Sigmoid colon (tissue), 7 donors: ENCODE results near the gene GJA3. TPM values are rescaled to one million over a fixed set of nuclear protein-coding genes. Genes with fewer than 3 reads are reported as not detected.

Source experiments
- DNase-seq: peaks from one replicate; pipeline ENCODE4 v3.0.0-alpha.2; 2019
- H3K27ac ChIP-seq, 4 donors: fragments of 200-600 bp; sonication (generic); one replicate each; pipeline ENCODE4 v1.5.1; 2016 to 2019; ENCODE audit warnings: mild to moderate bottlenecking in 1 of 4
- H3K27me3 ChIP-seq, 3 donors: fragments of 200-600 bp; sonication (generic); one replicate each; pipeline ENCODE4 v1.5.1; 2019; ENCODE audit warnings: mild to moderate bottlenecking in 1 of 3
- H3K36me3 ChIP-seq, 4 donors: fragments of 200-600 bp; sonication (generic); one replicate each; pipeline ENCODE4 v1.5.1; 2016 to 2019
- H3K4me1 ChIP-seq, 4 donors: fragments of 200-600 bp; sonication (generic); one replicate each; pipeline ENCODE4 v1.5.1; 2017 to 2019
- H3K4me3 ChIP-seq, 4 donors: fragments of 200-600 bp; sonication (generic); one replicate each; pipeline ENCODE4 v1.5.1; 2017 to 2019; ENCODE audit warnings: mild to moderate bottlenecking in 2 of 4, moderate library complexity in 1 of 4
- H3K9me3 ChIP-seq, 4 donors: fragments of 200-600 bp in 3 of 4; sonication (generic) in 3 of 4; one replicate each; pipeline versions ENCODE4 v1.5.1 to v1.6.1; 2013 to 2019
- EP300 ChIP-seq, 4 donors: sonication (generic); formaldehyde crosslinking; IDR thresholded peaks; one replicate each; pipeline ENCODE4 v1.6.1; 2017; ENCODE audit warnings: antibody characterized with exemption in 4 of 4
- POLR2A ChIP-seq, 2 donors: fragments of 450-650 bp; IDR thresholded peaks; one replicate each; pipeline ENCODE4 v1.6.1; 2016; ENCODE audit warnings: antibody characterized with exemption in 2 of 2, mild to moderate bottlenecking in 2 of 2, moderate library complexity in 2 of 2
- POLR2AphosphoS5 ChIP-seq, 4 donors: sonication (generic); formaldehyde crosslinking; IDR thresholded peaks; one replicate each; pipeline ENCODE4 v1.6.1; 2017; ENCODE audit warnings: antibody characterized with exemption in 4 of 4
- WGBS, 2 donors: extraction: QIAGEN DNeasy Blood & Tissue Kit; methylation state at CpG; one replicate each; pipeline ENCODE4 v1.1.7; 2013; 5-methylcytosine and 5-hydroxymethylcytosine counted together
- intact Hi-C: fragments of 100-400 bp; cut with DNase I; formaldehyde crosslinking; loops from one replicate; pipeline ENCODE4 v1.15.1; 2023
- polyA plus RNA-seq, 3 donors: library from polyadenylated mRNA; stranded (reverse); fragments of 200-250 nt; gene quantifications; one replicate each; pipeline ENCODE4 v1.2.3, GENCODE V29; 2013
- total RNA-seq, 4 donors: library from RNA; depleted of rRNA; stranded (reverse); fragments of >200 nt; gene quantifications; one replicate each; pipeline ENCODE4 v1.1.0, GENCODE V29; 2016
- TF ChIP-seq, protein P1 (sequence below), 4 experiments: fragments of 450-650 bp in 3 of 4; fragments of 200-600 bp in 1 of 4; IDR thresholded peaks; one replicate each; pipeline ENCODE4 v1.5.1; 2016 to 2019; ENCODE audit warnings: antibody characterized with exemption in 4 of 4, mild to moderate bottlenecking in 3 of 4, moderate library complexity in 2 of 4
- donor health status: healthy with polysubstance abuse.
- donor health status: Bipolar disorder and iron deficiency.
- donor health status: healthy.

The GJA3 gene
- total and polyA plus RNA-seq, 7 donors = 0.10 TPM; not detected in 6

GRCh38 chr13:20185366-20186056, 24.7 kb upstream of the GJA3 start:
- no peaks in the 10 kb centered on the region for H3K9me3 ChIP-seq
- H3K36me3 ChIP-seq = no peaks in the 10 kb centered on the region
- intact Hi-C loops = loop anchor here (10.0 kb wide), 1 partner anchor 519 kb away; the partner anchor contains the start of gene IL17D
- no peaks in the 10 kb centered on the region for H3K4me1 ChIP-seq
- no peak for DNase-seq
- 77 to 78% methylated on average over 12 of the region's 12 CpGs for WGBS, 2 donors
- no peak overlapping the region for H3K27ac ChIP-seq
- H3K27me3 ChIP-seq = peaks cover 0 to 43% (median 0%) of the 10 kb centered on the region in 3 donors
- no peak for TF ChIP-seq EP300 (IDR thresholded peaks at IDR 0.05)
- no peak for TF ChIP-seq POLR2AphosphoS5 (IDR thresholded peaks at IDR 0.05)
- TF ChIP-seq, protein P1, sequence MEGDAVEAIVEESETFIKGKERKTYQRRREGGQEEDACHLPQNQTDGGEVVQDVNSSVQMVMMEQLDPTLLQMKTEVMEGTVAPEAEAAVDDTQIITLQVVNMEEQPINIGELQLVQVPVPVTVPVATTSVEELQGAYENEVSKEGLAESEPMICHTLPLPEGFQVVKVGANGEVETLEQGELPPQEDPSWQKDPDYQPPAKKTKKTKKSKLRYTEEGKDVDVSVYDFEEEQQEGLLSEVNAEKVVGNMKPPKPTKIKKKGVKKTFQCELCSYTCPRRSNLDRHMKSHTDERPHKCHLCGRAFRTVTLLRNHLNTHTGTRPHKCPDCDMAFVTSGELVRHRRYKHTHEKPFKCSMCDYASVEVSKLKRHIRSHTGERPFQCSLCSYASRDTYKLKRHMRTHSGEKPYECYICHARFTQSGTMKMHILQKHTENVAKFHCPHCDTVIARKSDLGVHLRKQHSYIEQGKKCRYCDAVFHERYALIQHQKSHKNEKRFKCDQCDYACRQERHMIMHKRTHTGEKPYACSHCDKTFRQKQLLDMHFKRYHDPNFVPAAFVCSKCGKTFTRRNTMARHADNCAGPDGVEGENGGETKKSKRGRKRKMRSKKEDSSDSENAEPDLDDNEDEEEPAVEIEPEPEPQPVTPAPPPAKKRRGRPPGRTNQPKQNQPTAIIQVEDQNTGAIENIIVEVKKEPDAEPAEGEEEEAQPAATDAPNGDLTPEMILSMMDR (IDR thresholded peaks at IDR 0.05) = no peak
- TF ChIP-seq POLR2A (IDR thresholded peaks at IDR 0.05) = no peak
- H3K4me3 ChIP-seq = no peak overlapping the region

DNA sequence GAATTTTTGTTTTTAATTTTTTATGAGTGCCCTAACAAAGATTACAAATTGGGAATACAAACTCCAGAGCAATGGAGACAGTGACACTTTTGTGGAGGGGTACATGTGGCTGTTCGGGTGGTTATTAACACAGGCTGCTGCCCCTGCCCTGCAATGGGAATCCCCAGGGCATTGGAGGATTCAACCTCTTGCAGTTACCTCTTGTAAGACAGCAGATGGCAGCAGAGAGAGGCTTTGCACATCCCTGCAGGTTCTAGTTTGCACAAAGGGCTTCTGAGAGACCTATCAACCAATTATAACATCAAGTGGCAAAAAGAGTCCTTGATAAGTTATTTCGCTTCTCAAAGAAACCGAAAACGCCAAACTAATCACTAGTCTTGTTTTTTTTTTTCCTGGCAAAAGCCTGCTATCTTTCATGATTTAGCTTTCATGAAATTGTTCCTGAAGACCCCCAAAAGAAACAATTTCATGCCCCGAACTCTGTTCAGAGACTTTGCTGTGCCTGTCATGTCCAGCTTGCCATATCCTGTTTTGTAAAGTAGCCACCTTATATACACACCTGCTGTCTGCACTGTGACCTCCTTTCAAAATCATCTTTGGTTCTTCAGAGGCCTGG, 21.5 kb upstream of the GJA3 start:
- Histone ChIP-seq H3K27me3 (peaks cover 3 to 66% (median 15%) of the 10 kb centered on the region in 3 donors), H3K9me3 (no peaks in the 10 kb centered on the region), H3K4me1 (peaks cover 0 to 2% (median 0%) of the 10 kb centered on the region in 4 donors), H3K4me3 (no peak overlapping the region), H3K27ac (no peak overlapping the region), H3K36me3 (no peaks in the 10 kb centered on the region)
- intact Hi-C loops = loop anchor here (5.0 to 10.0 kb wide), 2 partner anchors 522 to 745 kb away; partner anchors contain the start of gene IL17D
- TF ChIP-seq POLR2AphosphoS5 (IDR thresholded peaks at IDR 0.05) (no peak), POLR2A (IDR thresholded peaks at IDR 0.05) (no peak)
- TF ChIP-seq, protein P1 (IDR thresholded peaks at IDR 0.05) = peak in 3 of 4 experiments; percentile 45 to 80 (median 66)
- DNase-seq = no peak
- 18 to 23% methylated on average over 5 of the region's 5 CpGs for WGBS, 2 donors

DNA sequence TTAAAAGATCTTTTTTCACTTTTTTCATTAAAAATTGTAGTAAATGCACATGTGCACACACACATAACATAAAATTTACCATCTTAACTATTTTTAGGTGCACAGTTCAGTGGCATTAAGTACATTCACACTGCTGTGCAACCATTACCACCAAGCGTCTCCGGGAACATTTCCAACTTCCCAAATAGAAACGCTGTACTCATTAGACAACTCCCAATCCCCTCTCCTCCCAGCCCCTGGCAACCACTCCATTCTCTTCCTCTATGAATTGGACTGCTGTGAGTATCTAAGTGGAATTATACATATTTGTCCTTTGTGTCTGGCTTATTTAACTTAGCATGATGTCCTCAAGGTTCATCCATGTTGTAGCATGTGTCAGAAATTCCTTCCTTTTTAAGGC, 20.3 kb upstream of the GJA3 start:
- Histone ChIP-seq H3K9me3 (no peaks in the 10 kb centered on the region), H3K36me3 (no peaks in the 10 kb centered on the region), H3K4me3 (no peak overlapping the region), H3K27me3 (peaks cover 6 to 68% (median 18%) of the 10 kb centered on the region in 3 donors), H3K27ac (no peak overlapping the region), H3K4me1 (peaks cover 0 to 6% (median 0%) of the 10 kb centered on the region in 4 donors)
- intact Hi-C loops = loop anchor here (5.0 to 10.0 kb wide), 2 partner anchors 524 to 746 kb away; partner anchors contain the start of gene IL17D
- 82 to 86% methylated on average over 3 of the region's 3 CpGs for WGBS, 2 donors
- no peak for DNase-seq
- no peak for TF ChIP-seq POLR2AphosphoS5 (IDR thresholded peaks at IDR 0.05)
- no peak for TF ChIP-seq EP300 (IDR thresholded peaks at IDR 0.05)
- TF ChIP-seq, protein P1 (IDR thresholded peaks at IDR 0.05) = no peak
- no peak for TF ChIP-seq POLR2A (IDR thresholded peaks at IDR 0.05)

DNA sequence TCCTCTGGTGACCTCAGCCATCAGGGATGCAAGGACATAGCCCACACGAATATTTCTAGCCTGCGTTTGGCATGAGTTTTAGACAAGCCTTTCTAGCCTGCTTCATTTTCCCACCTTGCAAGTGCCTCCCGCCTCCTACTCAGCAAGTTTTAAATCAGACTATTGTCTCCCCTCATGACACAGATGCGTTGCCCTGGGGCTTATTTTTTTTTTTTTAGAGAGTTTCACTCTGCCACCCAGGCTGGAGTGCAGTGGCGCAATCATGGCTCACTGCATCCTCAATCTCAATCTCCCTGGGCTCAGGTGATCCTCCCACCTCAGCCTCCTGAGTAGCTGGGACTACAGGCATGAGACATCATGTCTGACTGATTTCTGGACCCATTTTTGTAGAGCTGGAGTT, 17.3 kb upstream of the GJA3 start:
- WGBS, 2 donors = 73 to 82% methylated on average over 5 of the region's 5 CpGs
- Histone ChIP-seq H3K27ac (no peak overlapping the region), H3K36me3 (no peaks in the 10 kb centered on the region), H3K9me3 (no peaks in the 10 kb centered on the region), H3K27me3 (peaks cover 6 to 66% (median 18%) of the 10 kb centered on the region in 3 donors), H3K4me3 (no peak overlapping the region), H3K4me1 (peaks cover 0 to 6% (median 0%) of the 10 kb centered on the region in 4 donors)
- intact Hi-C loops = no loop called here
- TF ChIP-seq EP300 (IDR thresholded peaks at IDR 0.05) (no peak), POLR2AphosphoS5 (IDR thresholded peaks at IDR 0.05) (no peak), POLR2A (IDR thresholded peaks at IDR 0.05) (no peak)
- TF ChIP-seq, protein P1 (IDR thresholded peaks at IDR 0.05) = no peak
- no peak for DNase-seq
